IPS-NIHi7 (cell line): ENCODE results near the gene TXN.
"Not testable (repeated sequence)": the region's sequence is repeated elsewhere in the genome, so short reads cannot be mapped to it uniquely, and the experiment has no call there.

Source experiments
- DNase-seq: peaks from one replicate; pipeline ENCODE4 v3.0.0; 2012; ENCODE audit warnings: mixed read lengths; ENCODE audit errors: extremely low spot score

Gene TXN

DNA sequence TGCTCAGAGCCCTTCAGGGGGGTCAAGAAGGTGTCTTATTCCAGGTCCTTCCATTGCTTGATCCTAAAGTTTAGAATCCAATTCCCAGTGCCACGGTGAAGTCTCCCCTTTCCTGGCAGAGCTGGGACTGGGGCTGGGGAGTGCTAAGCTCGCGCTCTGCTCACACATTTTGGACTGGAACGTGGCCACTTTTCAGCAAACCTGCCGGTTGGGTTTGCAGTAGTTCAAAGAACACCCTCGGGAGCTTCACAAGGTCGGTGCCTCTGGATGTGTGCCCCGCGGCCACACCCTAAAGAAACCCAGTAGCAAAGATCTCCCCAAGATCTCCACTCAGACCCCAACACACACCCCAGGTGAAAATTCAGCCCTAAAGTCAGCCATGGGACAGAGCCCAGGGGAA, 48.3 kb downstream of the TXN start, which contains the start of gene C9orf152:
Gene C9orf152 (minus strand): TSS at position 129 of the 400 bp plus-strand sequence. CDS start 580 bp downstream, outside the sequence.
- no peak for DNase-seq

DNA sequence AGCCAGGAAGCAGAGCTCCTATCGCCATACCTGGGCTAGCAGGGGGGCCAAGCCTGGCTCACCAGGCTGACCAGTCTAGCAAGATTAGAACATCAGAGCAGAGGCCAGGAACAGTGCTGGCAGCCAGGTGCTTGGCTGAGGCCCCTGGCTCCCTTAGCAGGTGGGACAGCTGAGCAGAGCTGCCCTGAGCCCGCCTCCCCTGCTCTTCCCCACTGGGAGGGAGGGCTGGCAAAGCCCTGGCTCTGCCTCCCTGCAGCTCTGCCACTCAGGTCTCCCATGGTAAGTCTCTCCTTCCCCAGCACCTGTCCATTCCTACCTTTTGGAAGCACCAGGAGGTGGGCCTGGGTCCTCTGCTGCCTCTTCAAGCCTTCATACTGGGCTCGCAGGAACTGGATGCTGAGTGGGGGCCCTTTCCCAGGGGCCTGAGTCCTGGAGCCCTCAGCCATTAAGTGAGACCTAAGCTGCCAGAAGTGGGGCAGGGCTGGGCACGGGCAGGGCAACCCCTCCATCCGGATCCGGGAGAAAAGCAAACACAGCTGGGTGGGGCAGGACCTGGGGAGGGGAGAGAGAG, 49.2 kb downstream of the TXN start:
- DNase-seq = peak; percentile 29

- DNase-seq = no peak
Observed at GRCh38 chr9:110206389-110206788, 49.9 kb downstream of the TXN start.

DNA sequence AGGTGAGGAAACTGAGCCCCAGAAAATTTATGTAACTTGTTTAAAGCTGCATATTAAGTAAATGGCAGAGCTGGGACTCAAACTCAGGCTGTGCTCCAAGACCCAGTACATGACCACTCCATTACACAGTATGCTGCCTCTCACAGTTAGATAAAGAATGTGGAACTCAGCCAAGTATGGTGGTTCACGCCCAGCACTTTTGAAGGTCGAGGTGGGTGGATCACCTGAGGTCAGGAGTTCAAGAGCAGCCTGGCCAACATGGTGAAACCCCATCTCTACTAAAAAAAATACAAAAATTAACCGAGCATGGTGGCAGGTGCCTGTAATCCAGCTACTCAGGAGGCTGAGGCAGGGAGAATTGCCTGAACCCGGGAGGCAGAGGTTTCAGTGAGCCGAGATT, 50.7 kb downstream of the TXN start:
- DNase-seq = not testable (repeated sequence)

- DNase-seq = no peak
Observed at GRCh38 chr9:110202232-110202631, 54.1 kb downstream of the TXN start.

- DNase-seq = no peak
Observed at GRCh38 chr9:110199643-110200042, 56.7 kb downstream of the TXN start.

DNA sequence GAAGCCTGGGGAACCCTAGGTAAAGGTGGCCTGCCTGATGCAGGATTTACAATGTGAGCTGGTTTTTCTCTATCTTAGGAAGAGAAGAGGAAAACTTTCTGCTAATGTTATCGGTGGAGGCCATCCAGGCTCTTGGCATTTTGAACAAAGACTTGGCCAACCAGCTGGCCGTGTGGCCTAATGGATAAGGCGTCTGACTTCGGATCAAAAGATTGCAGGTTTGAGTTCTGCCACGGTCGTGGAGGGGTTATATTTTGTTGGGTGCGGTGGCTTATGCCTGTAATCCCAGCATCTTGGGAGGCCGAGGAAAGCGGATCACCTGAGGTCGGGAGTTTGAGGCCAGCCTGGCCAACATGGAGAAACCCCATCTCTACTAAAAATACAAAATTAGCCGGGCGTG, 58.0 kb downstream of the TXN start:
- DNase-seq = no peak

DNA sequence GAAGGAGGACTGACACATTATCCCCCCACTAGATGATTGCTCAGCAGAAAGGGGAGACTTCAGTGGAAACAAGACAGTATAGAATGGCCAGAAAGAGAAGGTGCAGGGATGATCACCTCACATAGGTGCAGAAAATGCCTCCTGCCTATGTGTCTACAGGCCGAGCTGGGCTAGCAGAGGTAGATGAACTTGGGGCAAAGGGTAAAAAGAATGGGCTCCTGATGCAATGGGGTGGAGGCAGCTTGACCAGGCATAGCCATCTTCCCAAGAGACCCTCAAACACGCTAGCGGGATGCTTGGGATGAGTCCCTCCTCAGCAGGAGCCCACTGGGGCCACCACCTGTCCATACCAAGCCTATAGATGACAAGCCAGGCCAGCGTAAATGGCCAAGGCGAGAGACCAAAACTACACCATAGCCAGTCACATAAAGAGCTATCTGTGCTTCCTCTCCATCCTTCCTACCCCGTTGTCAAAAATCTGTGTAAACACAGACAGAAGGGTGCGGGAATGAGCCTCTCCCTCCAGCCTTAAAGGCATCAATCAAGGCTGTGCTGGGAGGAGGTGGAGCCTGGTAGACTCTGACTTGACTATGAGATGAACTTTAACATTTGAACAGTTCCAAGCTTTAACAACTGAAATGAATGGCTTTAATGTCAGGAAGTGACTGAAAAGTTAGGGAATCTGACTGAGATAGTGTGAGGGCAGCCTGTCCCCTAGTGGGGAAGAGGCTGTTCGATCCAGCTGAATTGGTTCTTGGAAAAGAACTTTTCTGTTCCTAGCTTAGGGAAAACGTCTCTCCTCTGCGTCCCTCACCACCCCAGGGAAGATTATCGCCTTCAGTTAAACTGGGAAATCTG, 58.7 kb downstream of the TXN start:
- DNase-seq = no peak

- not testable (repeated sequence) for DNase-seq
Observed at GRCh38 chr9:110196084-110196499, 60.2 kb downstream of the TXN start.
